Lung (tissue), 12 donors: ENCODE measurements around the gene MMAB. TPM values are rescaled to one million over a fixed set of nuclear protein-coding genes. Genes with fewer than 3 reads are reported as not detected.

Source experiments
- ATAC-seq: fragments of 200-7000 bp; cut with Tn5 transposase; one replicate; pipeline ENCODE4 v1.9.1; 2020; ENCODE audit warnings: moderate number of reproducible peaks; ENCODE audit not compliant: insufficient read depth, low FRiP score
- DNase-seq, 3 donors: peaks; one replicate each; pipeline ENCODE4 v3.0.0-alpha.2; 2013 to 2017
- H3K27ac ChIP-seq, 2 donors: one replicate each; pipeline ENCODE4 v1.5.1; 2013; ENCODE audit warnings: mild to moderate bottlenecking in 2 of 2, moderate library complexity in 2 of 2, control low read depth in 1 of 2, inconsistent platforms in 1 of 2, low read depth in 1 of 2, low read length in 1 of 2
- H3K27me3 ChIP-seq, 3 donors: one replicate each; pipeline ENCODE4 v1.5.1; 2013; ENCODE audit warnings: low read length in 2 of 3; ENCODE audit not compliant: control insufficient read depth in 3 of 3, insufficient read depth in 3 of 3
- H3K36me3 ChIP-seq, 4 donors: one replicate each; pipeline ENCODE4 v1.5.1; 2013; ENCODE audit warnings: low read length in 4 of 4, mild to moderate bottlenecking in 1 of 4, moderate library complexity in 1 of 4; ENCODE audit not compliant: control insufficient read depth in 4 of 4, insufficient read depth in 4 of 4
- H3K4me1 ChIP-seq, 5 donors: one replicate each; pipeline ENCODE4 v1.5.1; 2013; ENCODE audit warnings: low read length in 5 of 5, mild to moderate bottlenecking in 2 of 5, moderate library complexity in 1 of 5; ENCODE audit not compliant: control insufficient read depth in 5 of 5, insufficient read depth in 5 of 5
- H3K4me3 ChIP-seq: one replicate; pipeline ENCODE4 v1.5.1; 2013; ENCODE audit warnings: mild to moderate bottlenecking, control low read depth, moderate library complexity
- H3K9ac ChIP-seq, 2 donors: one replicate each; pipeline ENCODE4 v1.5.1; 2013; ENCODE audit warnings: low read length in 2 of 2, control low read depth in 1 of 2; ENCODE audit not compliant: insufficient read depth in 1 of 2
- H3K9me3 ChIP-seq, 4 donors: one replicate each; pipeline ENCODE4 v1.5.1; 2013; ENCODE audit warnings: low read length in 3 of 4, mild to moderate bottlenecking in 1 of 4, moderate library complexity in 1 of 4; ENCODE audit not compliant: control insufficient read depth in 4 of 4, insufficient read depth in 3 of 4
- CTCF ChIP-seq: IDR thresholded peaks from 2 replicates; pipeline ENCODE4 v1.5.1; 2012; ENCODE audit warnings: mild to moderate bottlenecking; ENCODE audit errors: control extremely low read depth, extremely low read depth
- WGBS, 2 donors: extraction: QIAGEN DNeasy Blood & Tissue Kit; methylation state at CpG; one replicate each; pipeline ENCODE4 v1.1.7; 2013; 5-methylcytosine and 5-hydroxymethylcytosine counted together
- polyA plus RNA-seq, 2 donors: library from polyadenylated mRNA; stranded (reverse); fragments of 200-250 nt; gene quantifications; one replicate each; pipeline ENCODE4 v1.2.1, GENCODE V29; 2013
- total RNA-seq, 2 donors: library from RNA; depleted of rRNA in 1 of 2; stranded (reverse); fragments of >200 nt in 1 of 2; gene quantifications; one replicate each; pipeline ENCODE4 v1.2.1, GENCODE V29; 2014 to 2021
- donor health status: control.
- donor health status: control.
- donor health status: Bipolar disorder and iron deficiency.
- donor health status: healthy.
- donor health status: DM: yes; HTN: yes; CAD: no.

MMAB gene
- total and polyA plus RNA-seq, 4 donors = 23.8 to 90.2 (median 77.9) TPM

- no peak for TF ChIP-seq CTCF
- Histone ChIP-seq H3K36me3 (peaks cover 0 to 7% (median 0%) of the 10 kb centered on the region in 4 donors), H3K27ac (no peak overlapping the region), H3K27me3 (peaks cover 0 to 22% (median 9%) of the 10 kb centered on the region in 3 donors), H3K4me3 (no peak overlapping the region), H3K9ac (no peak overlapping the region), H3K9me3 (no peaks in the 10 kb centered on the region), H3K4me1 (peaks cover 0 to 2% (median 0%) of the 10 kb centered on the region in 5 donors)
- DNase-seq = no peak
- ATAC-seq = no peak
- 87 to 90% methylated on average over 7 of the region's 7 CpGs for WGBS, 2 donors
Observed at GRCh38 chr12:109553483-109553882, 19.8 kb downstream of the MMAB start.

GRCh38 chr12:109552971-109553370 lies 20.3 kb downstream of the MMAB start:
- 69 to 83% methylated on average over 4 of the region's 4 CpGs for WGBS, 2 donors
- no peak overlapping the region for H3K27ac ChIP-seq
- H3K27me3 ChIP-seq = peaks cover 0 to 24% (median 11%) of the 10 kb centered on the region in 3 donors
- H3K4me1 ChIP-seq = peaks cover 0 to 2% (median 0%) of the 10 kb centered on the region in 5 donors
- no peaks in the 10 kb centered on the region for H3K9me3 ChIP-seq
- no peak for TF ChIP-seq CTCF
- peaks cover 0 to 7% (median 0%) of the 10 kb centered on the region in 4 donors for H3K36me3 ChIP-seq
- H3K9ac ChIP-seq = no peak overlapping the region
- ATAC-seq = no peak
- H3K4me3 ChIP-seq = no peak overlapping the region
- no peak for DNase-seq

DNA sequence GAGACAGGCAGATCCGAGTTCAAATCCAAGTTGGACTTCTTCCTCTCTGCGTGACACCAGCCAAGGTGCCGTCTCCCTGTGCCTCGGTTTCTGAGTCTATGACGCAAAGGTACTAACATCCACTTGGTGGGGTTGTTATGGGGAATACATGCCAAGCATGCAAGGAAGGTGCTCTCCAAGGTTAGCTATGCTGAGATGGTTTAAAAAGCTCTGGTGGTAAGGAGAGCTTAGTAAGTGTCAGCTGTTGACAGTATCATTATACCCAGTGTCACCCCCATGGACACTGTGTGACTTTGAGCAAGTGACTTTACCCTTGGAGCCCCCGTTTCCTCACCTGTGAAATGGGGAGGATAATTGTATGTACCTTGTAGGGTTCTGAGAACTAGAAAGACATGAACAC lies 22.2 kb downstream of the MMAB start:
- ATAC-seq (no peak), DNase-seq (no peak)
- Histone ChIP-seq H3K4me1 (peaks cover 0 to 2% (median 0%) of the 10 kb centered on the region in 5 donors), H3K4me3 (no peak overlapping the region), H3K36me3 (no peaks in the 10 kb centered on the region), H3K9me3 (no peaks in the 10 kb centered on the region), H3K27me3 (peaks cover 0 to 24% (median 11%) of the 10 kb centered on the region in 3 donors), H3K9ac (no peak overlapping the region), H3K27ac (no peak overlapping the region)
- WGBS, 2 donors = 86 to 90% methylated on average over 6 of the region's 6 CpGs
- TF ChIP-seq CTCF = no peak

GRCh38 chr12:109550281-109550680 lies 23.0 kb downstream of the MMAB start:
- Histone ChIP-seq H3K9ac (no peak overlapping the region), H3K27me3 (peaks cover 0 to 24% (median 11%) of the 10 kb centered on the region in 3 donors), H3K4me3 (no peak overlapping the region), H3K4me1 (peaks cover 0 to 2% (median 0%) of the 10 kb centered on the region in 5 donors), H3K27ac (no peak overlapping the region), H3K36me3 (no peaks in the 10 kb centered on the region), H3K9me3 (no peaks in the 10 kb centered on the region)
- DNase-seq = no peak
- no peak for TF ChIP-seq CTCF
- 69 to 77% methylated on average over 12 of the region's 12 CpGs for WGBS, 2 donors
- ATAC-seq = no peak
